Endothelial cell of umbilical vein (primary cell): Measurements from ENCODE around the gene SLC20A1. TPM values are rescaled to one million over a fixed set of nuclear protein-coding genes. Genes with fewer than 3 reads are reported as not detected.

ENCODE experiments used
- BruUV-seq: library from RNA; stranded (reverse); fragments of 400-500 nt; replicated peaks from 2 replicates; lab custom pipeline; 2021; lab: Mats Ljungman, UMichigan
- CTCF ChIA-PET: fragments of 300-600, 350-600 bp; sonication (Branson Sonifier 250); formaldehyde crosslinking; loops from one replicate; lab custom pipeline; 2021; ENCODE audit warnings: antibody characterized with exemption, inconsistent platforms; lab: Charles Lee
- POLR2A ChIA-PET: fragments of 300-600, 350-600 bp; sonication (Branson Sonifier 250); formaldehyde crosslinking; loops from one replicate; lab custom pipeline; 2021; ENCODE audit warnings: antibody characterized with exemption, inconsistent platforms; lab: Charles Lee
- DNase-seq: peaks from one replicate; pipeline ENCODE4 v3.0.0-alpha.2; 2011; ENCODE audit warnings: low read depth, low spot score
- FAIRE-seq: peaks from 2 replicates; lab custom pipeline; 2011; peaks lifted over from hg19 to GRCh38; lab: Jason Lieb, UNC
- H2AFZ ChIP-seq: 2 replicates; pipeline ENCODE4 v1.6.0; 2012; ENCODE audit warnings: low read depth, low read length, control low read depth, inconsistent platforms
- H3K27ac ChIP-seq: 2 replicates; pipeline ENCODE4 v1.5.1; 2011; ENCODE audit warnings: low read depth, mild to moderate bottlenecking, control low read depth, low read length, moderate library complexity; ENCODE audit not compliant: insufficient read depth
- H3K27me3 ChIP-seq, 2 experiments: 2 replicates each; pipeline versions ENCODE4 v1.6.0 to v1.6.1; 2011; ENCODE audit warnings: low read length in 2 of 2, mixed read lengths in 1 of 2; ENCODE audit not compliant: control insufficient read depth in 2 of 2, insufficient read depth in 2 of 2
- H3K36me3 ChIP-seq, 2 experiments: 2 replicates in 1 of 2; 3 replicates in 1 of 2; pipeline ENCODE4 v1.5.1; 2011; ENCODE audit warnings: low read length in 2 of 2, mild to moderate bottlenecking in 1 of 2, moderate library complexity in 1 of 2; ENCODE audit not compliant: control insufficient read depth in 2 of 2, insufficient read depth in 2 of 2; ENCODE audit errors: extremely low read depth in 1 of 2
- H3K4me1 ChIP-seq: 3 replicates; pipeline ENCODE4 v1.5.1; 2011; ENCODE audit warnings: mild to moderate bottlenecking, low read length; ENCODE audit not compliant: control insufficient read depth, insufficient read depth; ENCODE audit errors: extremely low read depth
- H3K4me2 ChIP-seq: 2 replicates; pipeline ENCODE4 v1.6.1; 2011; ENCODE audit warnings: low read length, control low read depth, mixed read lengths; ENCODE audit not compliant: insufficient read depth
- H3K4me3 ChIP-seq, 3 experiments: fragments of 200-600 bp in 1 of 3; sonication (generic), shearing (Covaris generic) in 1 of 3; replicated peaks in 1 of 3; 2 replicates each; pipeline ENCODE4 v1.5.1; 2011 to 2016; ENCODE audit warnings: control low read depth in 3 of 3, low read length in 3 of 3, mild to moderate bottlenecking in 2 of 3, inconsistent platforms in 1 of 3, low read depth in 1 of 3, moderate library complexity in 1 of 3; ENCODE audit not compliant: insufficient read depth in 1 of 3
- H3K79me2 ChIP-seq: 2 replicates; pipeline ENCODE4 v1.6.0; 2012; ENCODE audit warnings: low read length, inconsistent platforms; ENCODE audit not compliant: control insufficient read depth, insufficient read depth
- H3K9ac ChIP-seq: replicated peaks from 2 replicates; pipeline ENCODE3; 2011; ENCODE audit warnings: low read length, control low read depth; ENCODE audit not compliant: insufficient read depth; ENCODE audit errors: extremely low read depth
- H3K9me1 ChIP-seq: replicated peaks from 3 replicates; pipeline ENCODE4 v1.6.0; 2011; ENCODE audit warnings: mild to moderate bottlenecking, low read length; ENCODE audit not compliant: control insufficient read depth, insufficient read depth; ENCODE audit errors: extremely low read depth
- H3K9me3 ChIP-seq: replicated peaks from 2 replicates; pipeline ENCODE4 v1.5.1; 2012; ENCODE audit warnings: low read length, inconsistent platforms; ENCODE audit not compliant: control insufficient read depth, insufficient read depth
- H4K20me1 ChIP-seq: replicated peaks from 2 replicates; pipeline ENCODE3; 2011; ENCODE audit warnings: mild to moderate bottlenecking, low read length; ENCODE audit not compliant: control insufficient read depth, insufficient read depth; ENCODE audit errors: extremely low read depth
- EZH2 ChIP-seq: IDR thresholded peaks from 2 replicates; pipeline ENCODE4 v1.6.1; 2012; ENCODE audit warnings: borderline replicate concordance, low read depth, mild to moderate bottlenecking, moderate library complexity, low read length, inconsistent platforms; ENCODE audit not compliant: severe bottlenecking
- FOS ChIP-seq: IDR thresholded peaks from 2 replicates; pipeline ENCODE4 v1.6.1; 2011; ENCODE audit warnings: mild to moderate bottlenecking, low read length, moderate library complexity, borderline replicate concordance; ENCODE audit not compliant: insufficient read depth
- GATA2 ChIP-seq: IDR thresholded peaks from 2 replicates; pipeline ENCODE4 v1.7.0; 2011; ENCODE audit warnings: low read depth, mild to moderate bottlenecking, moderate library complexity, mixed read lengths, low read length; ENCODE audit not compliant: insufficient read length, insufficient read depth
- JUN ChIP-seq: IDR thresholded peaks from 2 replicates; pipeline ENCODE4 v1.6.1; 2011; ENCODE audit warnings: borderline replicate concordance, low read depth; ENCODE audit not compliant: insufficient read length, insufficient read depth
- MYC ChIP-seq: IDR thresholded peaks from one replicate; pipeline ENCODE4 v1.6.1; 2011; ENCODE audit warnings: mild to moderate bottlenecking, low read depth, low read length
- POLR2A ChIP-seq: IDR thresholded peaks from 2 replicates; pipeline ENCODE4 v1.6.1; 2012; ENCODE audit warnings: low read depth, mild to moderate bottlenecking, control low read depth, low read length
- POLR2AphosphoS5 ChIP-seq: IDR thresholded peaks from 2 replicates; pipeline ENCODE4 v1.6.1; 2012; ENCODE audit warnings: low read depth, mild to moderate bottlenecking, control low read depth, low read length, moderate library complexity; ENCODE audit not compliant: insufficient read depth
- dilution Hi-C: fragments of 300-500 bp; cut with MboI; formaldehyde crosslinking; loops from one replicate; pipeline ENCODE4 v1.15.0; 2019; ENCODE audit warnings: low sequenced_read_pairs; ENCODE audit not compliant: extremely low pct_ligation_motif_present
- intact Hi-C: fragments of 100-400 bp; cut with micrococcal nuclease; formaldehyde crosslinking; loops from one replicate; pipeline ENCODE4 v1.10.0; 2022
- polyA plus RNA-seq, 4 experiments: library from polyadenylated mRNA; depleted of rRNA in 3 of 4; stranded (reverse) in 3 of 4; unstranded in 1 of 4; fragments of >200 nt; gene quantifications; 2 replicates each; pipeline versions ENCODE4 v1.2.1 to v1.2.3, GENCODE V29; 2011 to 2012; ENCODE audit warnings: missing spikeins in 1 of 4
- total RNA-seq: library from RNA; stranded (reverse); gene quantifications from 2 replicates; pipeline ENCODE4 v1.2.3, GENCODE V29; 2021
- TF ChIP-seq, protein P1 (sequence below): IDR thresholded peaks from 2 replicates; pipeline ENCODE4 v1.6.1; 2011; ENCODE audit not compliant: insufficient read depth, insufficient read length
- TF ChIP-seq, protein P2 (sequence below), 2 donors: IDR thresholded peaks; 1 replicate in 1 of 2; 2 replicates in 1 of 2; pipeline ENCODE4 v1.5.1; 2011; ENCODE audit warnings: low read length in 2 of 2, mild to moderate bottlenecking in 2 of 2, moderate library complexity in 2 of 2, control low read depth in 1 of 2, inconsistent platforms in 1 of 2, low read depth in 1 of 2; ENCODE audit not compliant: insufficient read depth in 1 of 2; ENCODE audit errors: extremely low read depth in 1 of 2

SLC20A1 gene
- total and polyA plus RNA-seq, 2 donors (not counting 3 experiments of a cell fraction or from before 2014, with no cell fraction given) = 52.7 to 149 TPM

DNA sequence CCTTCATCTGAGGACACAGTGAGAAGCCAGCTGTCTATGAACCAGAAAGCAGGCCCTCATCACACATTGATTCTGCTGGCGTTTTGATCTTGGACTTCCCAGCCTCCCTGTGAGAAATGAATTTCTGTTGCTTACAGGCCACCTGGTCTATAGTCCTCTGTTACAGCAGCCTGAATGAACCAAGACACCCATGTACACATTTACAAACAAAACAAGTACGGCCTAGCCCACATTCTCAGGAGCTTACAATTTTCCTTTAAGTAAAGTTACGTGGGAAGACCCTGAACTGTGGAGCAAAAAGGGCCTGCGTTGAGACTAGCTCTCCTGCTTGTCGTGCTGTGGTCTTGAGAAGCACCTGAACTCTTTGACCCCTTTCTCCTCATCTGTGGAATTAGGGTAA is 12.0 kb upstream of the SLC20A1 start:
- Histone ChIP-seq H3K79me2 (no peaks in the 10 kb centered on the region), H3K9me3 (no peaks in the 10 kb centered on the region), H3K9ac (no peak overlapping the region), H3K4me3 (no peak overlapping the region), H3K4me1 (peaks cover 30% of the 10 kb centered on the region), H3K4me2 (no peak overlapping the region), H2AFZ (no peak overlapping the region), H3K36me3 (no peaks in the 10 kb centered on the region), H3K9me1 (no peaks in the 10 kb centered on the region), H4K20me1 (no peaks in the 10 kb centered on the region), H3K27ac (no peak overlapping the region), H3K27me3 (no peaks in the 10 kb centered on the region)
- FAIRE-seq = no peak
- no peak for DNase-seq
- ChIA-PET CTCF (interaction anchor here (1.1 to 1.3 kb wide), 4 partner anchors 9 to 34 kb away, joined by 3 read pairs; no protein-coding TSS in a partner anchor), POLR2A (no interaction called here)
- TF ChIP-seq POLR2AphosphoS5 (no peak), JUN (no peak), MYC (no peak), FOS (no peak), EZH2 (no peak)
- dilution Hi-C loops (no loop called here), intact Hi-C loops (no loop called here)
- BruUV-seq = no TSS peak

DNA sequence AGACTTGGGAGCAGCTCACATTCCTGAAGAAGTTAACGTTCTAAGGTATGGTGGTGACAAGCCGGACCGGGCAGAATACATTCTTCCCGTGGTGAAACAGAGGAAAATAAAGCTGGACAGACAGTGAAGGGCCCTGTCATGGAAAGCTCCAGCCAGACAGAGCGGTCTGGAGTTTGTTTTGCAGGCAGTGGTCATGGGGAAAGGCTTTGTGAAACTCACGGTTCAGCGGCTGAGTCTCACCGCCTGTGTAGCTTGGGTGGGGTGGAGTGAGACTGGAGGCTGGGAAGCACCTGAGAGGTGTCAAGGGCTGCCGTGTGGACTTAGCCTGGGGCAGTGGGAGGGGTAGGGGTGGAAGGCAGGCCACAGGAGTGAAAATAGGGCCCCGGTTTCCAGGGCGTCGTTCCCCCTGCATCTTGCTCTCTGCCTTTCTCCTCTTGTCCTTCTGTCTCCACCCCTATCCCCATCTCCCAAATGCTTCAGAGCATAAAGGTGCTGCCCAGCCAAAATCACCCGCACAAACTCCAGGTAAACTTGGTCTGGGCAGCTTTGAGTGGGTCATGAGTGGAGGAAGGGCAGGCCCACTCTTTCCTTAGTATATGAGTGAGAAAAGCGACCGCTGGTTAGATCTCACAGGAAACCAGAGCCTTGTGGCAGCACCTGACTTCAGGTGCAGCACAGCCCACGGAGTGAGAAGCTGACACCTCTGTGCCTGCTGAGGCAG is 11.4 kb upstream of the SLC20A1 start:
- no peaks in the 10 kb centered on the region for H3K9me1 ChIP-seq
- no peaks in the 10 kb centered on the region for H3K9me3 ChIP-seq
- H3K79me2 ChIP-seq = no peaks in the 10 kb centered on the region
- no peak overlapping the region for H2AFZ ChIP-seq
- H3K27ac ChIP-seq = no peak overlapping the region
- DNase-seq = no peak
- TF ChIP-seq MYC (no peak), POLR2A (no peak), JUN (no peak), GATA2 (no peak), POLR2AphosphoS5 (no peak), EZH2 (no peak), FOS (no peak)
- TF ChIP-seq, protein P1, sequence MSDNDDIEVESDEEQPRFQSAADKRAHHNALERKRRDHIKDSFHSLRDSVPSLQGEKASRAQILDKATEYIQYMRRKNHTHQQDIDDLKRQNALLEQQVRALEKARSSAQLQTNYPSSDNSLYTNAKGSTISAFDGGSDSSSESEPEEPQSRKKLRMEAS = no peak
- TF ChIP-seq, protein P2, sequence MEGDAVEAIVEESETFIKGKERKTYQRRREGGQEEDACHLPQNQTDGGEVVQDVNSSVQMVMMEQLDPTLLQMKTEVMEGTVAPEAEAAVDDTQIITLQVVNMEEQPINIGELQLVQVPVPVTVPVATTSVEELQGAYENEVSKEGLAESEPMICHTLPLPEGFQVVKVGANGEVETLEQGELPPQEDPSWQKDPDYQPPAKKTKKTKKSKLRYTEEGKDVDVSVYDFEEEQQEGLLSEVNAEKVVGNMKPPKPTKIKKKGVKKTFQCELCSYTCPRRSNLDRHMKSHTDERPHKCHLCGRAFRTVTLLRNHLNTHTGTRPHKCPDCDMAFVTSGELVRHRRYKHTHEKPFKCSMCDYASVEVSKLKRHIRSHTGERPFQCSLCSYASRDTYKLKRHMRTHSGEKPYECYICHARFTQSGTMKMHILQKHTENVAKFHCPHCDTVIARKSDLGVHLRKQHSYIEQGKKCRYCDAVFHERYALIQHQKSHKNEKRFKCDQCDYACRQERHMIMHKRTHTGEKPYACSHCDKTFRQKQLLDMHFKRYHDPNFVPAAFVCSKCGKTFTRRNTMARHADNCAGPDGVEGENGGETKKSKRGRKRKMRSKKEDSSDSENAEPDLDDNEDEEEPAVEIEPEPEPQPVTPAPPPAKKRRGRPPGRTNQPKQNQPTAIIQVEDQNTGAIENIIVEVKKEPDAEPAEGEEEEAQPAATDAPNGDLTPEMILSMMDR (IDR thresholded peaks at IDR 0.05; ENCODE audit: extremely low read depth in 1 of 2, insufficient read depth in 1 of 2, low read depth in 1 of 2, low read length in 2 of 2) = no peak
- H3K4me2 ChIP-seq = no peak overlapping the region
- H3K27me3 ChIP-seq = no peaks in the 10 kb centered on the region
- peaks cover 25% of the 10 kb centered on the region for H3K4me1 ChIP-seq
- H3K36me3 ChIP-seq = no peaks in the 10 kb centered on the region
- FAIRE-seq = no peak
- intact Hi-C loops (no loop called here), dilution Hi-C loops (no loop called here)
- no TSS peak for BruUV-seq
- ChIA-PET CTCF (interaction anchor here (1.1 to 1.2 kb wide), 3 partner anchors 8 to 34 kb away, joined by 3 read pairs; no protein-coding TSS in a partner anchor), POLR2A (no interaction called here)
- no peak overlapping the region for H3K4me3 ChIP-seq
- no peak overlapping the region for H3K9ac ChIP-seq
- no peaks in the 10 kb centered on the region for H4K20me1 ChIP-seq
